HepG2 (cell line): Measurements from ENCODE around the gene CRYM. TPM values are rescaled to one million over a fixed set of nuclear protein-coding genes. Genes with fewer than 3 reads are reported as not detected.

Experiments used
- BCL3 ChIP-seq: sonication (generic); formaldehyde crosslinking; IDR thresholded peaks from 2 replicates; pipeline ENCODE4 v1.5.1; 2020; ENCODE audit warnings: mild to moderate bottlenecking, missing genetic modification reagents, moderate library complexity
- DNMT3B ChIP-seq: conservative IDR thresholded peaks from 2 replicates; pipeline ENCODE4 v1.6.1; 2016; ENCODE audit warnings: missing biosample characterization, control low read depth
- FOXA1 ChIP-seq, 2 experiments: fragments of 450-650 bp in 1 of 2; sonication (generic) in 1 of 2; formaldehyde crosslinking in 1 of 2; IDR thresholded peaks; 2 replicates each; pipeline versions ENCODE4 v1.4.0 to v1.6.1; 2016 to 2020; ENCODE audit warnings: missing genetic modification reagents in 1 of 2
- GABPB1 ChIP-seq: IDR thresholded peaks from 2 replicates; pipeline ENCODE4 v1.6.1; 2016; ENCODE audit warnings: mild to moderate bottlenecking, missing genetic modification reagents, moderate library complexity, missing compliant biosample characterization
- KAT8 ChIP-seq: IDR thresholded peaks from 2 replicates; pipeline ENCODE4 v1.6.1; 2016; ENCODE audit warnings: missing genetic modification reagents, missing compliant biosample characterization
- KLF12 ChIP-seq: sonication (generic); formaldehyde crosslinking; IDR thresholded peaks from 2 replicates; pipeline ENCODE4 v1.4.0; 2020; ENCODE audit warnings: missing genetic modification reagents, borderline replicate concordance
- RARA ChIP-seq: IDR thresholded peaks from 2 replicates; pipeline ENCODE4 v1.6.1; 2016; ENCODE audit warnings: missing genetic modification reagents, missing compliant biosample characterization
- RARG ChIP-seq: sonication (generic); formaldehyde crosslinking; IDR thresholded peaks from 2 replicates; pipeline ENCODE4 v1.4.0; 2020; ENCODE audit warnings: low read depth, mild to moderate bottlenecking, missing genetic modification reagents
- SETDB1 ChIP-seq: sonication (generic); formaldehyde crosslinking; IDR thresholded peaks from 2 replicates; pipeline ENCODE4 v1.5.1; 2020; ENCODE audit warnings: missing genetic modification reagents, mild to moderate bottlenecking, borderline replicate concordance
- TEAD3 ChIP-seq: optimal IDR thresholded peaks from 2 replicates; pipeline ENCODE3; 2016; ENCODE audit warnings: borderline replicate concordance
- ZBTB42 ChIP-seq: sonication (generic); formaldehyde crosslinking; IDR thresholded peaks from 2 replicates; pipeline ENCODE4 v1.5.0; 2020; ENCODE audit warnings: mild to moderate bottlenecking, missing genetic modification reagents
- ZFP82 ChIP-seq: sonication (generic); formaldehyde crosslinking; IDR thresholded peaks from 2 replicates; pipeline ENCODE4 v1.5.1; 2020; ENCODE audit warnings: mild to moderate bottlenecking, missing genetic modification reagents, borderline replicate concordance
- ZMYM4 ChIP-seq: sonication (generic); formaldehyde crosslinking; IDR thresholded peaks from 2 replicates; pipeline ENCODE4 v1.8.1; 2023; ENCODE audit warnings: mild to moderate bottlenecking, missing genetic modification reagents
- ZNF143 ChIP-seq: sonication (generic); formaldehyde crosslinking; IDR thresholded peaks from 2 replicates; pipeline ENCODE4 v1.4.0; 2020; ENCODE audit warnings: missing genetic modification reagents
- ZNF253 ChIP-seq: sonication (generic); formaldehyde crosslinking; IDR thresholded peaks from 2 replicates; pipeline ENCODE4 v1.8.0; 2022; ENCODE audit warnings: mild to moderate bottlenecking, missing genetic modification reagents, borderline replicate concordance
- ZNF501 ChIP-seq: sonication (generic); formaldehyde crosslinking; IDR thresholded peaks from 2 replicates; pipeline ENCODE4 v1.5.1; 2020; ENCODE audit warnings: mild to moderate bottlenecking, moderate library complexity, missing genetic modification reagents
- ZNF552 ChIP-seq: sonication (generic); formaldehyde crosslinking; IDR thresholded peaks from 2 replicates; pipeline ENCODE4 v1.9.0; 2022; ENCODE audit warnings: missing genetic modification reagents, mild to moderate bottlenecking, borderline replicate concordance
- ZNF614 ChIP-seq: IDR thresholded peaks from 2 replicates; pipeline ENCODE4 v1.6.1; 2018; ENCODE audit warnings: missing biosample characterization, missing genetic modification reagents, inconsistent platforms, borderline replicate concordance
- ZNF883 ChIP-seq: sonication (generic); formaldehyde crosslinking; IDR thresholded peaks from 2 replicates; pipeline ENCODE4 v1.5.1; 2020; ENCODE audit warnings: mild to moderate bottlenecking, missing genetic modification reagents; ENCODE audit errors: not compliant biosample characterization
- polyA plus RNA-seq, 8 experiments: library from polyadenylated mRNA; depleted of rRNA in 3 of 8; stranded (reverse) in 7 of 8; unstranded in 1 of 8; fragments of >200 nt; fragmentation: Illumina TruSeq in 4 of 8; extraction: Trizol in 4 of 8; gene quantifications; 2 replicates each; pipeline versions ENCODE4 v1.2.1 to v1.2.3, GENCODE V29; 2011 to 2016; ENCODE audit warnings: low read depth in 4 of 8, missing spikeins in 1 of 8, mixed read lengths in 1 of 8; ENCODE audit not compliant: insufficient read depth in 1 of 8
- total RNA-seq, 5 experiments: library from RNA; depleted of rRNA; stranded (reverse); fragments of >200 nt; fragmentation: Illumina TruSeq; extraction: Trizol; gene quantifications; 2 replicates each; pipeline ENCODE4 v1.2.3, GENCODE V29; 2016; ENCODE audit warnings: low read depth in 1 of 5
- TF ChIP-seq, protein P1 (sequence below): sonication (generic); formaldehyde crosslinking; IDR thresholded peaks from 2 replicates; pipeline ENCODE4 v1.4.0; 2020; ENCODE audit warnings: missing genetic modification reagents, mild to moderate bottlenecking, borderline replicate concordance

Gene CRYM
- total and polyA plus RNA-seq, 2 of the 13 experiments (the other 11 are each of a cell fraction or from before 2014, with no cell fraction given), result 1.9 to 2.2 TPM

- TF ChIP-seq ZNF883 (CRISPR knock-in tag), result no peak
- peak; percentile 43 for TF ChIP-seq ZNF614 (CRISPR knock-in tag)
- peak; percentile 79 for TF ChIP-seq KAT8 (CRISPR knock-in tag)
- peak; percentile 61; the same call in 1 of the 2 replicates for TF ChIP-seq ZFP82 (CRISPR knock-in tag)
- no peak for TF ChIP-seq RARG (CRISPR knock-in tag)
- TF ChIP-seq SETDB1 (CRISPR knock-in tag), result no peak
- TF ChIP-seq ZBTB42, result peak; percentile 88
- TF ChIP-seq ZNF501 (CRISPR knock-in tag), result 0 out of 2 replicates have a peak, but pooled peaks have one; percentile 47
- peak; percentile 94 for TF ChIP-seq RARA (CRISPR knock-in tag)
- TF ChIP-seq ZNF552 (CRISPR knock-in tag), result peak; percentile 23; the same call in 1 of the 2 replicates
- 0 out of 2 replicates have a peak, but pooled peaks have one; percentile 53 for TF ChIP-seq BCL3 (CRISPR knock-in tag)
- TF ChIP-seq ZNF253 (CRISPR knock-in tag), result no peak
- TF ChIP-seq ZNF143 (CRISPR knock-in tag), result peak; percentile 15; the same call in 1 of the 2 replicates
- peak; percentile 81; the same call in 1 of the 2 replicates for TF ChIP-seq KLF12 (CRISPR knock-in tag)
- TF ChIP-seq ZMYM4 (CRISPR knock-in tag), result peak; percentile 97
- peak; percentile 86 for TF ChIP-seq DNMT3B (CRISPR knock-in tag)
- TF ChIP-seq, protein P1, sequence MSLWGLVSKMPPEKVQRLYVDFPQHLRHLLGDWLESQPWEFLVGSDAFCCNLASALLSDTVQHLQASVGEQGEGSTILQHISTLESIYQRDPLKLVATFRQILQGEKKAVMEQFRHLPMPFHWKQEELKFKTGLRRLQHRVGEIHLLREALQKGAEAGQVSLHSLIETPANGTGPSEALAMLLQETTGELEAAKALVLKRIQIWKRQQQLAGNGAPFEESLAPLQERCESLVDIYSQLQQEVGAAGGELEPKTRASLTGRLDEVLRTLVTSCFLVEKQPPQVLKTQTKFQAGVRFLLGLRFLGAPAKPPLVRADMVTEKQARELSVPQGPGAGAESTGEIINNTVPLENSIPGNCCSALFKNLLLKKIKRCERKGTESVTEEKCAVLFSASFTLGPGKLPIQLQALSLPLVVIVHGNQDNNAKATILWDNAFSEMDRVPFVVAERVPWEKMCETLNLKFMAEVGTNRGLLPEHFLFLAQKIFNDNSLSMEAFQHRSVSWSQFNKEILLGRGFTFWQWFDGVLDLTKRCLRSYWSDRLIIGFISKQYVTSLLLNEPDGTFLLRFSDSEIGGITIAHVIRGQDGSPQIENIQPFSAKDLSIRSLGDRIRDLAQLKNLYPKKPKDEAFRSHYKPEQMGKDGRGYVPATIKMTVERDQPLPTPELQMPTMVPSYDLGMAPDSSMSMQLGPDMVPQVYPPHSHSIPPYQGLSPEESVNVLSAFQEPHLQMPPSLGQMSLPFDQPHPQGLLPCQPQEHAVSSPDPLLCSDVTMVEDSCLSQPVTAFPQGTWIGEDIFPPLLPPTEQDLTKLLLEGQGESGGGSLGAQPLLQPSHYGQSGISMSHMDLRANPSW (CRISPR knock-in tag), result peak; percentile 77; the same call in 1 of the 2 replicates
- peak; percentile 14; the same call in 1 of the 2 replicates for TF ChIP-seq GABPB1
- no peak for TF ChIP-seq FOXA1 (IDR thresholded peaks at IDR 0.05)
- peak; percentile 64 for TF ChIP-seq FOXA1 (CRISPR knock-in tag; IDR thresholded peaks at IDR 0.05)
- TF ChIP-seq TEAD3, result peak; percentile 78
These were observed 17.0 kb downstream of the CRYM start (continued) for GRCh38 chr16:21260870-21261791.
